Mucosa of gallbladder (tissue), 1 donor: ENCODE results near the gene IRAK4. TPM values are rescaled to one million over a fixed set of nuclear protein-coding genes. Genes with fewer than 3 reads are reported as not detected.

Experiments used
- DNase-seq: peaks from one replicate; pipeline ENCODE4 v3.0.0-alpha.2; 2020; ENCODE audit warnings: low spot score
- total RNA-seq: library from RNA; stranded (reverse); gene quantifications from one replicate; pipeline ENCODE4 v1.2.1, GENCODE V29; 2021
- donor health status: DM: no; HTN: no; CAD: no.

IRAK4 gene
- total RNA-seq, 1 donor from 2014 or later: 22.6 TPM

DNA sequence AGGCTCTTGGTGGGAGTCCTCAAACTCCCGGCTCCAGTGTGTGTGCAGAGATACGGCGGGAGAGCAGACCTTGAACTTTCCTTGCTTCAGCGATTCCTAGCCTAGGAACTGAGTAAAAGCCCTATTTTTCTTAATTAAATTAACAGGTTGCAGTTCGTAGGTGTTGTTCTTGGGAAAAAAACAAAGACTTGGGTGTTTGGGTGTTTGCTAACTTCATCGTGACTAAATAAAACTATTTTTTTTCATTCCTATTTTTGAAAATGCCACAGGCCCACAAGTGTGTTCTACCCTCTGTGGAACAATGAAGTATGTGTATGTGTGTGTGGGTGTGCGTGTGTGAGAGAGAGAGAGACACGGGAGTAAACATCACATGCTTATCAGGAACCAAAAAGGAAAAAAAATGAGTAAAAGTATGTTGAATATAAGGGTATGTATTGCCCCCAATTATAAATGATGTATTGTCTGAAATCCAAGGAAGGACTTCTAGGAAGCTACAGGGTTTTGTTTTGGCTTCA, 77.8 kb downstream of the IRAK4 start:
- no peak for DNase-seq

Other genes starting within 250 kb of the IRAK4 start
- not detected for gene ADAMTS20, start 206.7 kb upstream of the IRAK4 start, total RNA-seq
- gene PUS7L, start 161 bp upstream of the IRAK4 start, total RNA-seq: 11.6 TPM
- 90.3 TPM for gene TWF1, start 47.4 kb downstream of the IRAK4 start, total RNA-seq
- 12.0 TPM for gene TMEM117, start 77.1 kb downstream of the IRAK4 start, total RNA-seq